Measurements from ENCODE around the gene TDRD9.

Gene TDRD9

DNA sequence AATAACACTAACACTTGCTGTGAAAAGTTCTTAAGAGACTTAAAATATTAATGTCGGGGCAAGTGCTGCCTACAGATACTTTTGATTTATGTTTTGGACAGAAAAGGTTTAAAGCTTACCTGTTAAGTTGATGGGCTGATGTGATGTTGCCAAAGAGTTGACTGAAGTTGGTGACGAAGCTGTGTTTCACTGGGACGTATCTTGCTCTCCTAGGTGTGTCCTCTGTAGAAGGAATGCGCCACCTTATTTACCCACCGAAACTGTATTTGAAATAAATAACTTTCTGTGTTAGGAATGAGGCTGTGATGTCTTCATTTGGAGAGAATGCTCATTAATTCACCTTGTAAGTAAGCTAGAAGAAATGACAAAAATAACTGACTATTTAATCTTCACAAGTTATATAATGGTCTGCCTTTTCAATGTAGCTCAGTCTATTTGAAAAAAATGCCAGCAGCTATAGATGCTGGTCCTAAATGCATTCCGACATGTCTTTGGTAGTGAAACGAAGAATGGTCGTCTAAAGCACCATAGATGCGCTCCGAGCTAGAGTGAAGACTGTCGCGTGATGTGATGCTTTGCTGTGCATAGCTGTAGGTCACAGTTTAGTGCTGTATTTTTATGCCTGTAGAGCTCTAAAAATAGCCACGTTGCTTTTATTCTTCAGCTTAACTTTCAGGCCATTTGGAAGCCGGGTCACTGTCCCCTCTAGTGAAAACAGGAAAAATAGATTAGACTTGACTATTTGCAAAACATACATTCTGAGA lies 13.9 kb downstream of the TDRD9 start, which contains the start of gene RD3L:
TSS of gene RD3L (minus strand) at position 557 of the 764 bp plus-strand sequence. CDS start 834 bp downstream, outside the sequence.
- no peak within 1 kb of the TSS for H3K27ac ChIP-seq (ENCODE audit: low read depth, low read length)
- peaks cover 0 to 12% (median 5%) of the 10 kb centered on the region in 5 donors for H3K27me3 ChIP-seq (ENCODE audit: control insufficient read depth in 5 of 5, insufficient read depth in 4 of 5, low read length in 5 of 5)
- peaks cover 0 to 4% (median 0%) of the 10 kb centered on the region in 5 donors for H3K9me3 ChIP-seq (ENCODE audit: control insufficient read depth in 5 of 5, low read length in 5 of 5)
- H3K36me3 ChIP-seq (ENCODE audit: control insufficient read depth in 5 of 5, insufficient read depth in 5 of 5, low read length in 5 of 5): no peaks in the 10 kb centered on the region
- no peak within 1 kb of the TSS for H3K9ac ChIP-seq (ENCODE audit: low read length in 5 of 5)
- H3K4me3 ChIP-seq (ENCODE audit: low read depth in 1 of 5, low read length in 5 of 5): no peak within 1 kb of the TSS
- H3K4me1 ChIP-seq (ENCODE audit: control insufficient read depth in 5 of 5, insufficient read depth in 5 of 5, low read length in 5 of 5): no peaks in the 10 kb centered on the region

DNA sequence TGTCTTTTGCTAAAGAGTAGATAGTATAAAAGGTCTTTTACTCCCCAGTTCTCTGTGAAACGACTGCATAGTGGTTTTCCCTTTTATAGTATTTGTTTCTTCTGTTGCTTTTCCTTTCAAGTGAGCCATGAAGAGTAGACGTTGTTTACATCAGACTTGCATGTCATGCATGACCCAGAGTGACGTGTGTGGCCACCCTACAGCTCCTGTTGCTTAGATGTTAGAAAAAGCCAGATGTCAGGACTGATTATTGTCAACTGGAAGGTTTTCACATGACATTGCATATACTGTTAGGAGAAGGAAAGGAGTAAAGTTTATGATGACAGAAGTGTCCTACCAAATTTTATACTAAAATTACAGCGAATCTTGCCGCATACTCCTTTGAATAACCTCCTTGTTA lies 15.4 kb downstream of the TDRD9 start:
- Histone ChIP-seq H3K36me3 (ENCODE audit: control insufficient read depth in 5 of 5, insufficient read depth in 5 of 5, low read length in 5 of 5) (no peaks in the 10 kb centered on the region), H3K27me3 (ENCODE audit: control insufficient read depth in 5 of 5, insufficient read depth in 4 of 5, low read length in 5 of 5) (peaks cover 0 to 12% (median 5%) of the 10 kb centered on the region in 5 donors), H3K4me3 (ENCODE audit: low read depth in 1 of 5, low read length in 5 of 5) (no peak overlapping the region), H3K27ac (ENCODE audit: low read depth, low read length) (no peak overlapping the region), H3K9ac (ENCODE audit: low read length in 5 of 5) (no peak overlapping the region), H3K4me1 (ENCODE audit: control insufficient read depth in 5 of 5, insufficient read depth in 5 of 5, low read length in 5 of 5) (no peaks in the 10 kb centered on the region), H3K9me3 (ENCODE audit: control insufficient read depth in 5 of 5, low read length in 5 of 5) (peaks cover 0 to 4% (median 0%) of the 10 kb centered on the region in 5 donors)

DNA sequence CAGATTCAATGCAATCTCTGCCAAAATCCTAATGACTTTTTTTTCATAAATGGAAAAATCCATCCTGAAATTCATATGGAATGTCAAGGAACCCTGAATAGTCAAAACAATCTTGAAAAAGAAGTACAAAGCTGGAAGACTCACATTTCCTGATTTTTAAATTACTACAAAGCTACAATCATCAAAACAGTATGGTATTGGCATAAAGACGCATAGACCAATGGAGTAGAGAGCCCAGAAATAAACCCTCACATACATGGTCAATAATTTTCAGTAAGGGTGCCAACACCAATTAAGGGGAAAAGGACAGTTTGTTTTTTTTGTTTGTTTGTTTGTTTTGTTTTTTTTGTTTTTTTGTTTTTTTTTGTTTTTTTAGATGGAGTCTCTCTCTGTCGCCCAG lies 18.7 kb downstream of the TDRD9 start:
- Histone ChIP-seq H3K9ac (ENCODE audit: low read length in 5 of 5) (no peak overlapping the region), H3K4me1 (ENCODE audit: control insufficient read depth in 5 of 5, insufficient read depth in 5 of 5, low read length in 5 of 5) (no peaks in the 10 kb centered on the region), H3K4me3 (ENCODE audit: low read depth in 1 of 5, low read length in 5 of 5) (no peak overlapping the region), H3K27me3 (ENCODE audit: control insufficient read depth in 5 of 5, insufficient read depth in 4 of 5, low read length in 5 of 5) (peaks cover 0 to 7% (median 3%) of the 10 kb centered on the region in 5 donors), H3K36me3 (ENCODE audit: control insufficient read depth in 5 of 5, insufficient read depth in 5 of 5, low read length in 5 of 5) (no peaks in the 10 kb centered on the region), H3K27ac (ENCODE audit: low read depth, low read length) (no peak overlapping the region), H3K9me3 (ENCODE audit: control insufficient read depth in 5 of 5, low read length in 5 of 5) (peaks cover 0 to 4% (median 0%) of the 10 kb centered on the region in 5 donors)

DNA sequence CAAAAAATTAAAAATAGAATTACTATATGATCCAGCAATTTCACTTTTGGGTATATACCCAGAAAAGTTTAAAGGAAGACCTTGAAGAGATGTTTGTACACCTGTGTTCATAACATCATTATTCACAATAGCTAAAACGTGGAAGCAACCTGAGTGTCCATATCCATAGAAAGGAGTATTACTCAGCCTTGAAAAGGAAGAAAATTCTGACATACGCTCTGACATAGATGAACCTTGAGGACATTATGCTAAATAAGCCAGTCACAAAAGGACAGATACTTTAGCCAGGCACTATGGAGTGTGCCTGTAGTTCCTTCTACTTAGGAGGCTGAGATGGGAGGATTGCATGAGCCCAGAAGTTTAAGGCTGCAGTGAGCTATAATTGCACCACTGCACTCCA lies 20.2 kb downstream of the TDRD9 start:
- no peak overlapping the region for H3K27ac ChIP-seq (ENCODE audit: low read depth, low read length)
- H3K4me3 ChIP-seq (ENCODE audit: low read depth in 1 of 5, low read length in 5 of 5): no peak overlapping the region

DNA sequence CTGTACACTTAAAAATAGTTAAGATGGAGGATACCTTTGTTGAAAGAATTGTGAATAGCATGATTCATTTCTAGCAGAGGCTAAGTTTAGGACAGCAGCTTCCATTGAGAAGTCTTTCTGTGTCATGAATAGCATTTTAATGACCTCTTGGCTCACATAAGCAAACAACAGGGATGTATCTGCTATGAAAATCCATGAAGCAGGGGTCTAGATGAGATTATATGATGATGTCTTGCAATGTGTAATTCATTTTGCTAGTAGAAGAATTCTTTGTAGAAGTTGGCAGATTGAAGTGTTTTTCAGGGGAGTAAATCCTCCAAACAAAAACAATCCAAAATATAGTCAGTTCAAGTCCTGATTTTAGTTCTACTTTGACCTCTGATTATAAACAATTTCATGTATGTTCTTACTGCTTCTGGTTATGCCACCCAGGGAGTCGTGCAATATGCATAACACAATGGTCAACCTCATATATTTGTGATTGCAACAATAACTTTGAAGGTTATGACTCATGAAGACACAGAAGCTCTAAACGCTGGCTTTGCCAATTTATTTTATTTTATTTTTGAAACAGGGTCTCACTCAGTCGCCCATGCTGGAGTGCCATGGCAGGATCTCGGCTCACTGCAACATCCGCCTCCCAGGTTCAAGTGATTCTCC lies 21.0 kb downstream of the TDRD9 start:
- no peak overlapping the region for H3K4me3 ChIP-seq (ENCODE audit: low read depth in 1 of 5, low read length in 5 of 5)
- H3K9me3 ChIP-seq (ENCODE audit: control insufficient read depth in 5 of 5, low read length in 5 of 5): peaks cover 0 to 4% (median 0%) of the 10 kb centered on the region in 5 donors
- no peaks in the 10 kb centered on the region for H3K36me3 ChIP-seq (ENCODE audit: control insufficient read depth in 5 of 5, insufficient read depth in 5 of 5, low read length in 5 of 5)
- H3K27ac ChIP-seq (ENCODE audit: low read depth, low read length): no peak overlapping the region
- no peak overlapping the region for H3K9ac ChIP-seq (ENCODE audit: low read length in 5 of 5)
- peaks cover 0 to 2% (median 0%) of the 10 kb centered on the region in 5 donors for H3K27me3 ChIP-seq (ENCODE audit: control insufficient read depth in 5 of 5, insufficient read depth in 4 of 5, low read length in 5 of 5)
- H3K4me1 ChIP-seq (ENCODE audit: control insufficient read depth in 5 of 5, insufficient read depth in 5 of 5, low read length in 5 of 5): no peaks in the 10 kb centered on the region

More for the DNA sequence above, 20.2 kb downstream of the TDRD9 start:
- peaks cover 0 to 4% (median 2%) of the 10 kb centered on the region in 5 donors for H3K27me3 ChIP-seq (ENCODE audit: control insufficient read depth in 5 of 5, insufficient read depth in 4 of 5, low read length in 5 of 5)
- H3K9me3 ChIP-seq (ENCODE audit: control insufficient read depth in 5 of 5, low read length in 5 of 5): peaks cover 0 to 4% (median 0%) of the 10 kb centered on the region in 5 donors
- no peak overlapping the region for H3K9ac ChIP-seq (ENCODE audit: low read length in 5 of 5)
- H3K36me3 ChIP-seq (ENCODE audit: control insufficient read depth in 5 of 5, insufficient read depth in 5 of 5, low read length in 5 of 5): no peaks in the 10 kb centered on the region
- H3K4me1 ChIP-seq (ENCODE audit: control insufficient read depth in 5 of 5, insufficient read depth in 5 of 5, low read length in 5 of 5): no peaks in the 10 kb centered on the region

DNA sequence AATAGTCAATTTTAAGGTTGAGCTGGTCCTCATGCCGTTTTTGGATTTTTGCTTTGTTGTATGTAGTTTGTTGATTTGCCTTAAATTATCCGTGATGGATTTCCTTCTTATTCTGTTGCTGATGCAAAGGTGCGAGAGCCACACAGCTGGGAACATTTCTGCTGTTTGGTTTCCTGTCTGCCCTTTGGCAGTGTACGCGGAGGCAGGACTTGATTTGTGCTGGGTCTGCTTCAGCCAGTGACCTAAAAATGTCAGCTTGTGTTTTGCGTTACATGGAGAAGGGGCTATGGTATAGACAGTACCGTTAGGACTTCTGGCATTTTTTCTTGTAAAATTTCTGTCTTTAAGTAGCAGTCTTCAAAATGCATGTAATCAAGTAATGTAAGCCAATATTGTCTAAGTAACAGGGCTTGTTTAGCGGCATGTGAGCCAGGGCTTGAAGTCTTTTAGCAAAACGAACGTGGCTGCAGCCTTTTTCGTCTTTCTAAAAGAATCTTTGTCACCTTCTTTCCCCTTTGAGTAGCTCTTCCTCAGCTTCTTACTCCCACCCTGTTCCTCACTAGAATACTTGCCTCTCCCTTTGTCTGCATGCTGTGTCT lies 32.3 kb downstream of the TDRD9 start:
- no peaks in the 10 kb centered on the region for H3K27me3 ChIP-seq (ENCODE audit: control insufficient read depth in 5 of 5, insufficient read depth in 4 of 5, low read length in 5 of 5)
- no peaks in the 10 kb centered on the region for H3K9me3 ChIP-seq (ENCODE audit: control insufficient read depth in 5 of 5, low read length in 5 of 5)
- no peaks in the 10 kb centered on the region for H3K4me1 ChIP-seq (ENCODE audit: control insufficient read depth in 5 of 5, insufficient read depth in 5 of 5, low read length in 5 of 5)
- H3K9ac ChIP-seq (ENCODE audit: low read length in 5 of 5): no peak overlapping the region
- H3K4me3 ChIP-seq (ENCODE audit: low read depth in 1 of 5, low read length in 5 of 5): no peak overlapping the region
- no peak overlapping the region for H3K27ac ChIP-seq (ENCODE audit: low read depth, low read length)
- H3K36me3 ChIP-seq (ENCODE audit: control insufficient read depth in 5 of 5, insufficient read depth in 5 of 5, low read length in 5 of 5): no peaks in the 10 kb centered on the region

DNA sequence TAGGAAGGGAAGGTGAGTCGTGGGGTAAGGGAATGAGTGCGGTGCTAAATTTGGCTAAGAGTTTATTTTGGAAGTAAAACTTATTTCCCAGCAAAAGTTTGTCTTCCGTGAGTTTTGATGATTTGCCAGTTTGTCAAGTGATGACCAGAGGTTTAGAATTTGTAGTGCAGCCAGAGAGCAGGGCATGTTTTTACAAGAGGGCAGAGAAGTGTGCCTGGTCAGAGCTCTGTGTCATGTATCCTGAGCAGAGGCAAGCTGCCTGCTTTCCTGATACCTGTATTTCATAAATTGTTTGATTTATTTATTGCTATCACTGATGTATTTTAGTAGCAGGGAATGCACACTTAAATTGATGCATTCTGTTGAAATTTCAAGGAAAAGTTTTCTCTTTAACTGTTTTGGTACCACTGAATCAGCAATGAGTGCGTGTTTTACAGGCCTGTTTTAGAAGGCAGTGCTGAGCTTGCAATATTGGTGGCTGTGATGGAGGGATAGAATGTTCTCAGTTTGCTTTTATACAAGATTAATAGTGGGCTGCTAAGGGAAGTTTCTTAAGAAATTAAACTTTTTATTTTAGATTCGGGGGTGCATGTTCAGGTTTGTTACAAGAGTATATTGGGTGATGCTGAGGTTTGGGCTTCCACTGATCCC lies 33.8 kb downstream of the TDRD9 start:
- no peak overlapping the region for H3K4me3 ChIP-seq (ENCODE audit: low read depth in 1 of 5, low read length in 5 of 5)
- no peak overlapping the region for H3K9ac ChIP-seq (ENCODE audit: low read length in 5 of 5)
- H3K9me3 ChIP-seq (ENCODE audit: control insufficient read depth in 5 of 5, low read length in 5 of 5): no peaks in the 10 kb centered on the region
- H3K27ac ChIP-seq (ENCODE audit: low read depth, low read length): no peak overlapping the region
- H3K36me3 ChIP-seq (ENCODE audit: control insufficient read depth in 5 of 5, insufficient read depth in 5 of 5, low read length in 5 of 5): no peaks in the 10 kb centered on the region
- H3K4me1 ChIP-seq (ENCODE audit: control insufficient read depth in 5 of 5, insufficient read depth in 5 of 5, low read length in 5 of 5): no peaks in the 10 kb centered on the region
- H3K27me3 ChIP-seq (ENCODE audit: control insufficient read depth in 5 of 5, insufficient read depth in 4 of 5, low read length in 5 of 5): no peaks in the 10 kb centered on the region

DNA sequence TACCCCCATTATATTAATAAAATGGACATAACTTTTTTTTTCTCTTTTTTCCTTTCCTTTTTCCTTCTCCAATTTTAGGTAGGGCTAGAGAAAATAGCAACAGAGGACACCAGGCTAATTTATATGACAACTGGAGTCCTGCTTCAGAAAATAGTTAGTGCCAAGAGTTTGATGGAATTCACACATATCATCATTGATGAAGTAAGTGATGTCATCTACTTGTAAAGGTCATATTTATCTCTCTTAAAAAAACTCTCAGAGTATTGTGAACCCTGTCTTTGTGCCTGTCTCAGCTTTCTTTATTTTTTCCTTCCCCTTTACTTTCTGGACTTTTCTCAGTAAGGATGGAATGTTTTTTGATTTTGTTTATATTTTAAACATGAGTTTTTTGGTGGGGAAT lies 38.4 kb downstream of the TDRD9 start:
- Histone ChIP-seq H3K9ac (ENCODE audit: low read length in 5 of 5) (no peak overlapping the region), H3K4me1 (ENCODE audit: control insufficient read depth in 5 of 5, insufficient read depth in 5 of 5, low read length in 5 of 5) (no peaks in the 10 kb centered on the region), H3K4me3 (ENCODE audit: low read depth in 1 of 5, low read length in 5 of 5) (no peak overlapping the region), H3K36me3 (ENCODE audit: control insufficient read depth in 5 of 5, insufficient read depth in 5 of 5, low read length in 5 of 5) (no peaks in the 10 kb centered on the region), H3K27me3 (ENCODE audit: control insufficient read depth in 5 of 5, insufficient read depth in 4 of 5, low read length in 5 of 5) (peaks cover 0 to 7% (median 2%) of the 10 kb centered on the region in 5 donors), H3K27ac (ENCODE audit: low read depth, low read length) (no peak overlapping the region), H3K9me3 (ENCODE audit: control insufficient read depth in 5 of 5, low read length in 5 of 5) (no peaks in the 10 kb centered on the region)

DNA sequence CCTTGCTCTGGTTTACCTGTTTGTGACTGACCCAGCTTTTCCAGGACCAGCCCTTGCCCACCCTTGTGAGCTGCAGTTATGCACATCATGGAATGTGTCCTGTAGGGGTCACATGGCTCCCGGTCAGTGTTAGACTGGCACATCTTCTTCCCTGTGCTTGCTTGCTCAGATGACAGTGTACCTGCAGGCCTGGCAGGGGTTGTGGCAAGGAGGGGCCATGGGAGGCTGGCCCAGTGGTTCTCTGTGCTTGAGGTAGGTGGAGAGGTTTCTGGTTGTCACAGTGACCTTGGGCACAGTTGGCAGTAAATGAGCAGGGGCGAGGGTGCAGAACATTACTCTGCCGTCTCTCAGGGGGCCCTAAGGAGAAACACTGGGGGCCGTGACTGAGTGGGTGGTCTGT lies 41.7 kb downstream of the TDRD9 start:
- Histone ChIP-seq H3K9me3 (ENCODE audit: control insufficient read depth in 5 of 5, low read length in 5 of 5) (no peaks in the 10 kb centered on the region), H3K36me3 (ENCODE audit: control insufficient read depth in 5 of 5, insufficient read depth in 5 of 5, low read length in 5 of 5) (no peaks in the 10 kb centered on the region), H3K9ac (ENCODE audit: low read length in 5 of 5) (no peak overlapping the region), H3K27ac (ENCODE audit: low read depth, low read length) (no peak overlapping the region), H3K4me3 (ENCODE audit: low read depth in 1 of 5, low read length in 5 of 5) (no peak overlapping the region), H3K4me1 (ENCODE audit: control insufficient read depth in 5 of 5, insufficient read depth in 5 of 5, low read length in 5 of 5) (no peaks in the 10 kb centered on the region), H3K27me3 (ENCODE audit: control insufficient read depth in 5 of 5, insufficient read depth in 4 of 5, low read length in 5 of 5) (peaks cover 0 to 7% (median 2%) of the 10 kb centered on the region in 5 donors)
